Stimulated activated CD4-positive, alpha-beta T cell treated with anti-CD3 and anti-CD28 coated beads, Interleukin-2, amount 100 ng/mL, for 48 hours (primary cell): ENCODE measurements around the gene PSAP.
"Not testable (repeated sequence)": the region's sequence is repeated elsewhere in the genome, so short reads cannot be mapped to it uniquely, and the experiment has no call there.

ENCODE experiments used
- DNase-seq, 2 donors: peaks; one replicate each; pipeline ENCODE4 v3.0.0-alpha.2; 2020

Gene PSAP

GRCh38 chr10:71850743-71851464 is at the start of gene PSAP:
TSS of gene PSAP (minus strand) at chr10:71851251. CDS start at chr10:71851221, 30 bp downstream.
- peak; percentile 97 to 98 for DNase-seq

DNA sequence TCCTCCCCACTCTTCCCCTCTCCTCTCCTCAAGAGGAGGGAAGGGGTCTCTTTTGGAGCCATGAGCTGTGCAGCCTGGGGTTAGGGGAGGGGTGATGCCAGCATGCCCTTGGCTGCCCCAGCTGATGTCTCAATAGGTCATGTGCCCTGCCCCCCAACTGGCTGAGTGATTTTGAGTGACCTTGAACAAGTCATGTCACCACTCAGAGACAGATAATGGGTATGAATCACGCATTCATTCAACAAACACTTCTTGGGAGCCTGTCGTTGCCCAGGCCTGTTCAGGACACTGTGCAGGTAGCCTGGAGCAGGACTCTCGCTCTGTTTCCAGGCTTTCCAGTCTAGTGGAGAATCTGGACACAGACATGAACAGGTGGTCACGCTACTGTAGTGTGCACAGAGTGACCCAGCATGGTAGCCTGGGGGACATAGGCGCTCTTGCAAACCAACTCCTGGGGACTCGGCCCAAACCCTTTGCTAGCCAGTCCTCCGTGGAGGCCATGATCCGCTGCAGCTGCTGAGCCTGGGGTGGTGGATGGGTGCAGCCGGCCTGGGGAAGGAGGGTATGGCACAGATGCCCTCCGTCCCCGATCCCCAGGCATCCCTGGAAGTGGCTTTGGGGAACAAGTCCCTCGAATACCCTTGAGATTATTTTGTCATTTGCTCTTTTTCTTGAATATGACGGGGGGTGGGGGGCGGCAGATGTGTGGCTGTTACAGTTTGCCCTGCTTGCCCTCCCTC is 49.6 kb upstream of the PSAP start:
- DNase-seq = no peak

GRCh38 chr10:71899665-71900412 is 48.8 kb upstream of the PSAP start:
- DNase-seq = no peak

DNA sequence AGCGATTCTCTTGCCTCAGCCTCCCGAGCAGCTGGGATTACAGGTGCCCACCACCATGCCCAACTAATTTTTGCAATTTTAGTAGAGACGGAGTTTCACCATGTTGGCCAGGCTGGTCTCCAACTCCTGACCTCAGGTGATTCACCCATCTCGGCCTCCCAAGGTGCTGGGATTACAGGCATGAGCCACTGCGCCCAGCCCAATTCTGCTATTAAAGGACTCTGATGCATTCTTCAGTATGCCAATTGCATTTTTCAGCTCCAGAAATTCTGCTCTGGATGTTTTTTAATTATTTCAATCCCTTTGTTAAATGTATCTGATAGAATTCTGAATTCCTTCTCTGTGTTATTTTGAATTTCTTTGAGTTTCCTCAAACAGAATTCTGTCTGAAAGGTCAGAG is 47.3 kb upstream of the PSAP start:
- not testable (repeated sequence) for DNase-seq

- no peak for DNase-seq
These were observed 42.9 kb upstream of the PSAP start for GRCh38 chr10:71893920-71894319.

GRCh38 chr10:71893258-71893815 is 42.3 kb upstream of the PSAP start:
- no peak for DNase-seq

- DNase-seq = no peak
These were observed 40.4 kb upstream of the PSAP start for GRCh38 chr10:71891437-71891836.

- DNase-seq = no peak
These were observed 38.4 kb upstream of the PSAP start for GRCh38 chr10:71889388-71889987.

GRCh38 chr10:71888623-71889387 is 37.8 kb upstream of the PSAP start:
- DNase-seq = peak; percentile 46 to 54

DNA sequence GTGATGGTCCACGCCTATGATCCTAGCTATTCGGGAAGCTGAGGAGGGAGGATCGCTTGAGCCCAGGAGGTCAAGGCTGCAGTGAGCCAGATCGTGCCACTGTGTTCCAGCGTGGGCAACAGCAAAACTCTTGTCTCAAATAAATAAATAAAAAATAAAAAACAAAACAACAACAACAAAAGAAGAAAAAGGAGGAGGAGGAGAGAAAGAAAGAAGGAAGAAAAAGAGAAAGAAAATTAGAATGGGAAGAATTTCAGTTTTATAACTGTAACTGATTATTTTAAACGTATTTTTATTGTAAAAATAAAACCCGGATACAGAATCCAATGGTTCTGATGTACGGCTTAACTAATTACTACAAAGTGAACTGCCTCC is 37.2 kb upstream of the PSAP start:
- no peak for DNase-seq

DNA sequence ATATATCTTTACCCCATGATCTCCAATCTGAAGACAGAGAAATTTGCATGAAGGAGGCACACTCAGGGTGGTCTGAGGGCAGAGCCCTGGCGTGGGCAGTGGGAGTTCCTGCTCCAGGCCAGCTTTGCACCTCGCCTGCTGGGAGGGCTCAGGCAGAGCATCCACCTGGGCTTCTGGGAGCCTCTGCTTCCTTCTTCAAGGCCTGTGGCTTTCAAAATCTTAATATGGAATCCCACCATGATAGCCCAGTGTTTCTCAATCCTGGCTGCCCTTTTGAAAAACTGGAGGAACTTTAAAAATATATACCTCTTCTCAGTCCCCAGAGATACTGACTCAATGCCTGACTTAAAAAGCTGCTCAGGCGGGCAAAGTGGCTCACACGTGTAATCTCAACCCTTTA is 36.7 kb upstream of the PSAP start:
- no peak for DNase-seq

DNA sequence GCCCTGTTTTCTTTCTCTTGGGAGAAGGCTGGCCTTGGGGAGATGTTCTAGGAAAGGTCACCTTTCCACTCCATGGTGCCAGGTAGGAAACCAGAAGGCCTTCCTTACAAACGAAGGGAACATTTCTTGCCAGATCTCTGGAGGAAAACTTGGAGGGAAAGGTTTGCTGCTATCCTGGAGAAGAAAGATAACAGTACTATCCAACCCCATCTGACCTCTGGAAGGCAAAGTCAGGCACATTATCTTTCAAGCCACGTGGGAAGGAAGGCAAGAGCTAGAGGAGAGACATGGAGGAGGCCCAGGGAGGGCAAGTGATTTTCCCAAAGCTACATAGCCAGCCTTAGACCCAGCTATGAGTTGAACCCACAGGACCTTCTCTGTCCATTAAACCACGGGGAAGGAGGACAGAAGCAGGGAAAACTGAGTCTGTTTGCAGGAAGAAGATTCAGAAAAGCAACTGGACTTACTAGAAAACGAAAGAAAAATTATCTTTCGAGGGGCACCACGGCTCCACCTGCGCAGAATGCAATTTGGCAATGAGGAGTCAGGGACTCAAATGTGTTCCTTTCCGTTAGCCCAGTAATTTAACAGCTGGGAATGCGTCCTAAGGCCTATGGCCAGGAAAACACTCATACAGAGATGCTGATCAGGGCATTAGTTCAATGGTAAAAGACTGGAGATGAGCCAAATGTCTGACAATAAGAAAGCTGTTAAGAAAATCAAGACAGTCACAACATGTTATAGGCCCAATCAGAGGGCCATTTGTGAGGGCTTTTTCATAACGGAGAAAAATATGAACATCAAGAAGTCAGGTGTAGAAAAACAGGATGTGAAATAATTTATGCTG is 32.0 kb upstream of the PSAP start:
- DNase-seq = no peak

DNA sequence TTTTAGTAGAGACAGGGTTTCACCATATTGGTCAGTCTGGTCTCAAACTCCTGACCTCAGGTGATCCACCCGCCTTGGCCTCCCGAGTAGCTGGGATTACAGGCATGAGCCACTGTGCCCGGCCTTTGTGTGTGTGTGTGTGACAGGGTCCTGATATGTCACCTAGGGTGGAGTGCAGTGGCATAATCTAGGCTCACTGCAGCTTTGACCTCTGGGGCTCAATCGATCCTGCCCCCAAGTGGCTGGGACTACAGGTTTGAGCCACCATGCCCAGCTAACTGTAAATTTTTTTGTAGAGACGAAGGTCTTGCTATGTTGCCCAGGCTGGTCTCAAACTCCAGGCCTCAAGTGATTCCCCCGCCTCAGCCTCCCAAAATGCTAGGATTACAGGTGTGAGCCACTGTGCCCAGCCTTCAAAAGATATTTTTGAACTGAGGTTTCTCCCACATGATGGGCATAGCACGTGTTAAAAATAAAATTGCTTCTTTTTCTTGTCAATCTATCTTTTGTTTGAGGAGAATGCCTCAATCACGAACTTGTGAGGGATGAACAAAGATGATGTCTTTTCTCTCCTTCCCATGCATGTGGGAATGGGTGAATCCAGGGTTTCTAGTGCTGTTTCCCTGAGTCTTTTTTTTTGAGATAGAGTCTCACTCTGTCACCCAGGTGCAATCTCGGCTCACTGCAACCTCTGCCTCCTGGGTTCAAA is 30.8 kb upstream of the PSAP start:
- DNase-seq = no peak

- DNase-seq = not testable (repeated sequence)
These were observed 30.2 kb upstream of the PSAP start for GRCh38 chr10:71881307-71881624.

- DNase-seq = no peak
These were observed 29.6 kb upstream of the PSAP start for GRCh38 chr10:71880425-71881306.

GRCh38 chr10:71878327-71879034 is 27.4 kb upstream of the PSAP start:
- DNase-seq = no peak

- no peak for DNase-seq
These were observed 26.8 kb upstream of the PSAP start for GRCh38 chr10:71877821-71878220.

- not testable (repeated sequence) for DNase-seq
These were observed 23.8 kb upstream of the PSAP start for GRCh38 chr10:71874680-71875354.
